SK-MEL-5 (cell line): ENCODE data around the gene PPP1CB. TPM values are rescaled to one million over a fixed set of nuclear protein-coding genes. Genes with fewer than 3 reads are reported as not detected.
A peak's percentile ranks its signal among the peaks of the same experiment; 100 is the strongest.
"Not testable (repeated sequence)": the region's sequence is repeated elsewhere in the genome, so short reads cannot be mapped to it uniquely, and the experiment has no call there.

Source experiments
- DNase-seq: peaks from one replicate; pipeline ENCODE4 v3.0.0-alpha.2; 2016; ENCODE audit warnings: low read depth, low spot score
- in situ Hi-C: cut with HindIII; loops from 2 replicates; pipeline ENCODE4 v1.10.0; 2016; ENCODE audit warnings: low sequenced_read_pairs, high pct_unique_total_duplicates, low pct_unique_long_range_greater_than_20kb
- total RNA-seq: library from RNA; depleted of rRNA; stranded (reverse); fragments of >200 nt; shearing (Covaris generic); gene quantifications from 2 replicates; pipeline ENCODE4 v1.2.3, GENCODE V29; 2014

Gene PPP1CB
- total RNA-seq, 1 experiment from 2014 or later: 226 TPM

- in situ Hi-C loops: no loop called here
- no peak for DNase-seq
Observed at GRCh38 chr2:28764909-28765711, 13.5 kb downstream of the PPP1CB start.

GRCh38 chr2:28766070-28766469, 14.4 kb downstream of the PPP1CB start:
- no peak for DNase-seq
- in situ Hi-C loops: no loop called here

GRCh38 chr2:28767337-28767736, 15.7 kb downstream of the PPP1CB start:
- no peak for DNase-seq
- in situ Hi-C loops: no loop called here

GRCh38 chr2:28768422-28768821, 16.8 kb downstream of the PPP1CB start:
- no peak for DNase-seq

GRCh38 chr2:28768952-28769351, 17.3 kb downstream of the PPP1CB start:
- in situ Hi-C loops: no loop called here
- DNase-seq: no peak

More at GRCh38 chr2:28768422-28768821, 16.8 kb downstream of the PPP1CB start:
- in situ Hi-C loops: no loop called here

GRCh38 chr2:28772351-28772750, 20.7 kb downstream of the PPP1CB start:
- in situ Hi-C loops: no loop called here
- no peak for DNase-seq

- in situ Hi-C loops: no loop called here
Observed at GRCh38 chr2:28776471-28776870, 24.8 kb downstream of the PPP1CB start.

GRCh38 chr2:28778392-28778791, 26.8 kb downstream of the PPP1CB start:
- DNase-seq: no peak
- in situ Hi-C loops: no loop called here

More at GRCh38 chr2:28776471-28776870, 24.8 kb downstream of the PPP1CB start:
- no peak for DNase-seq

GRCh38 chr2:28779001-28779400, 27.4 kb downstream of the PPP1CB start:
- in situ Hi-C loops: no loop called here

GRCh38 chr2:28780496-28780895, 28.9 kb downstream of the PPP1CB start:
- in situ Hi-C loops: no loop called here
- DNase-seq: no peak

More at GRCh38 chr2:28779001-28779400, 27.4 kb downstream of the PPP1CB start:
- DNase-seq: no peak

GRCh38 chr2:28782423-28782822, 30.8 kb downstream of the PPP1CB start:
- DNase-seq: no peak
- in situ Hi-C loops: no loop called here

GRCh38 chr2:28784570-28784969, 32.9 kb downstream of the PPP1CB start:
- DNase-seq, in situ Hi-C loops: not testable (repeated sequence)

GRCh38 chr2:28796620-28797019, 45.0 kb downstream of the PPP1CB start:
- in situ Hi-C loops: no loop called here
- DNase-seq: no peak

GRCh38 chr2:28801726-28802125, 50.1 kb downstream of the PPP1CB start:
- DNase-seq: peak; percentile 15
- in situ Hi-C loops: no loop called here

- in situ Hi-C loops: no loop called here
- no peak for DNase-seq
Observed at GRCh38 chr2:28802975-28803429, 51.4 kb downstream of the PPP1CB start.

GRCh38 chr2:28809927-28810326, 58.3 kb downstream of the PPP1CB start:
- in situ Hi-C loops: no loop called here
- no peak for DNase-seq

GRCh38 chr2:28810384-28811285, 59.0 kb downstream of the PPP1CB start, which contains the start of gene SPDYA:
TSS of gene SPDYA (plus strand) at chr2:28810834. CDS start at chr2:28816015, 5,181 bp downstream.
- in situ Hi-C loops: no loop called here
- DNase-seq: no peak

GRCh38 chr2:28818053-28818452, 66.4 kb downstream of the PPP1CB start:
- DNase-seq: no peak
- in situ Hi-C loops: no loop called here
